BJ (cell line): ENCODE measurements around the gene TOM1L2. TPM values are rescaled to one million over a fixed set of nuclear protein-coding genes. Genes with fewer than 3 reads are reported as not detected.

Source experiments
- CTCF ChIA-PET: fragments of 350-600 bp; formaldehyde crosslinking; extraction: SDS; loops from one replicate; lab custom pipeline; 2021; ENCODE audit warnings: antibody characterized with exemption, inconsistent platforms; lab: Yijun Ruan, JAX
- POLR2A ChIA-PET: fragments of 300-600 bp; sonication (Branson Sonifier 250); formaldehyde crosslinking; extraction: SDS; loops from one replicate; lab custom pipeline; 2021; ENCODE audit warnings: antibody characterized with exemption; lab: Charles Lee
- DNase-seq: peaks from one replicate; pipeline ENCODE4 v3.0.0-alpha.2; 2011; ENCODE audit warnings: low read depth
- H3K27me3 ChIP-seq: 2 replicates; pipeline ENCODE4 v1.6.0; 2011; ENCODE audit warnings: low read length; ENCODE audit not compliant: control insufficient read depth, insufficient read depth
- H3K36me3 ChIP-seq: 2 replicates; pipeline ENCODE4 v1.5.1; 2011; ENCODE audit warnings: low read length; ENCODE audit not compliant: control insufficient read depth, insufficient read depth
- H3K4me3 ChIP-seq: 2 replicates; pipeline ENCODE4 v1.5.1; 2011; ENCODE audit warnings: low read depth, mild to moderate bottlenecking, control low read depth, low read length
- CTCF ChIP-seq: IDR thresholded peaks from 2 replicates; pipeline ENCODE4 v1.5.1; 2011; ENCODE audit warnings: low read depth, mild to moderate bottlenecking, control low read depth, inconsistent platforms, low read length, moderate library complexity; ENCODE audit not compliant: insufficient read depth
- polyA plus RNA-seq: library from polyadenylated mRNA; depleted of rRNA; stranded (reverse); fragments of >200 nt; gene quantifications from 2 replicates; pipeline ENCODE4 v1.2.3, GENCODE V29; 2011

TOM1L2 gene
- polyA plus RNA-seq, 1 experiment = 39.6 TPM

- TF ChIP-seq CTCF = no peak
- CTCF ChIA-PET = interaction anchor here (1.6 to 5.0 kb wide), 3 partner anchors 11 to 17 kb away, joined by 5 to 22 read pairs (median 11); no protein-coding TSS in a partner anchor
- H3K27me3 ChIP-seq = no peaks in the 10 kb centered on the region
- H3K4me3 ChIP-seq = no peak overlapping the region
- no peak for DNase-seq
- peaks cover 7% of the 10 kb centered on the region for H3K36me3 ChIP-seq
- POLR2A ChIA-PET = no interaction called here
These were observed 69.8 kb downstream of the TOM1L2 start for GRCh38 chr17:17902376-17902775.

DNA sequence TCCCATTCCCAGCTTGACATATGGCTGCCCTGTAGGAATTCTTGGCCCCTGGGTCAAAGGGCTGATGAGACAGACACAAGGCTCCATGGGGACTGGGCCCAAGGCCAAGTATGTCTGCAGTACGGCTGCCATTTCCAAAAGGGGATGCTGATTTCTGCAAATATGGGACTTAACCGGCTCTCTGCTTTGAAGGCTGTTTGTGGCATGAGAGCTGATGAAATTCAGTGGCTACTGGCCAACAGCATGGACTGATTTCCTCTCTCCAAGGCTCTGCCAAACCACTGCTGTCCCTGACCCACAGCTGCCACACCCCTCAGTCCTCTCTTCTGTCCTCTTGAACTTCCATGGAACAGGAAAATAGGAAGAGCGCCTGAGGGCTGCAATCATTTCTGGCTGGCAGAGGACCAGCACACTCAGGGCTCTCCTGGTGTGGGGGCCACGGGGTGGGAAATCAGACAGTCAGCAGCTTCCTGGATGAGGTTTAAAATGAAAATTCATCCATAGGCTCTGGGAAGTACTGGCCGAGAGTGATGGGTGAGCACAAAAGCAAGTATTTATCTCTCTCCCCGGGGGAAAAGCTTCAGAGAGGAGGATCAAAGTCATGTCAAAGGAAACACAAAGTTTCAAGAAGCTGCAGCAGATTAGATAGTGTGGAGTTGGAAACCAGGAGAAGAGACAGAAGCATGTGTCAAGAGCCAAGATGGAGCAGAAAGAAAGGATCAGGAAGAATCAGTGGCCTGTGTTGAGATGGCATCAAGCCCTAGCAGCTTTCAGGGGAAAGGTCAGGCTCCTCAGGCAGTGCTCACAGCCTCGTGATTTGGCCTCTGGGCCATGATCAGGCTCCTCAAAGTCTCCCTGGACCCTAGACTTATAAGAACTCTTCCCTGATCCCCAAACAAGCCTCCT is 71.3 kb downstream of the TOM1L2 start:
- ChIA-PET POLR2A (interaction anchor here (0.6 to 0.7 kb wide), 3 partner anchors 35 to 169 kb away, joined by 3 to 4 read pairs (median 4); no protein-coding TSS in a partner anchor), CTCF (interaction anchor here (0.6 to 5.0 kb wide), 8 partner anchors 9 to 132 kb away, joined by 3 to 28 read pairs (median 4); no protein-coding TSS in a partner anchor)
- Histone ChIP-seq H3K27me3 (no peaks in the 10 kb centered on the region), H3K36me3 (peaks cover 7% of the 10 kb centered on the region), H3K4me3 (no peak overlapping the region)
- no peak for TF ChIP-seq CTCF
- DNase-seq = peak; percentile 98

- ChIA-PET CTCF (interaction anchor here (1.3 to 5.0 kb wide), 3 partner anchors 8 to 20 kb away, joined by 4 to 28 read pairs (median 22); no protein-coding TSS in a partner anchor), POLR2A (no interaction called here)
- no peak for DNase-seq
- Histone ChIP-seq H3K36me3 (peaks cover 6% of the 10 kb centered on the region), H3K27me3 (no peaks in the 10 kb centered on the region), H3K4me3 (no peak overlapping the region)
- TF ChIP-seq CTCF = no peak
These were observed 72.7 kb downstream of the TOM1L2 start for GRCh38 chr17:17899486-17899885.

DNA sequence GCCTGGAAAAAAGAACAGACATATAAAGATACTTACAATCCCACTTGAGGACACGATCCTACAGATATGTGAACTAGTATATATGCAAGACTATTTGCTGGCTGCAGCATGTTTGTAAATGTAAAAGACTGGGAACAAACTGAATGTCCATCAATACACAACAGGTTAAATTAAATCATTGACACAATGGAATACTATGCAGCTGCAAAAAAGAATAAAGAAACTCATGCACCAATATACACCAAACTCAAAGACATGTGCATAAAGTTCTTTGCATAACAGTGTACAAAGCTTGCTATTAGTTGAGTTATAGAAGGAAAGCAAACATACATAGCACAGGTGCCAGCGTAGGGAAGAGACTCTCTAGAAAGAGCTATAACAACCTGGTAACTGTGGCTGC is 73.5 kb downstream of the TOM1L2 start:
- Histone ChIP-seq H3K4me3 (no peak overlapping the region), H3K36me3 (peaks cover 7% of the 10 kb centered on the region), H3K27me3 (no peaks in the 10 kb centered on the region)
- ChIA-PET POLR2A (no interaction called here), CTCF (interaction anchor here (2.8 to 5.0 kb wide), 2 partner anchors 7 to 20 kb away, joined by 22 to 28 read pairs; no protein-coding TSS in a partner anchor)
- TF ChIP-seq CTCF = no peak
- DNase-seq = no peak

GRCh38 chr17:17897442-17897841 is 74.8 kb downstream of the TOM1L2 start:
- Histone ChIP-seq H3K4me3 (no peak overlapping the region), H3K36me3 (peaks cover 10% of the 10 kb centered on the region), H3K27me3 (no peaks in the 10 kb centered on the region)
- POLR2A ChIA-PET = no interaction called here
- CTCF ChIA-PET = interaction anchor here (0.9 to 5.0 kb wide), 2 partner anchors 22 to 215 kb away, joined by 3 to 22 read pairs; no protein-coding TSS in a partner anchor
- no peak for DNase-seq
- no peak for TF ChIP-seq CTCF
